HFF-Myc (cell line): ENCODE measurements around the gene KCNQ5.
A peak's percentile ranks its signal among the peaks of the same experiment; 100 is the strongest.

Source experiments
- DNase-seq: peaks from one replicate; pipeline ENCODE4 v3.0.0-alpha.2; 2011; ENCODE audit warnings: low read depth; ENCODE audit errors: extremely low read depth
- H3K4me3 ChIP-seq: replicated peaks from 2 replicates; pipeline ENCODE4 v1.5.1; 2011; ENCODE audit warnings: low read depth, mild to moderate bottlenecking, control low read depth, low read length
- TF ChIP-seq, protein P1 (sequence below): IDR thresholded peaks from 2 replicates; pipeline ENCODE4 v1.5.1; 2012; ENCODE audit warnings: mild to moderate bottlenecking, low read depth, low read length, control low read depth; ENCODE audit errors: missing control alignments

KCNQ5 gene

DNA sequence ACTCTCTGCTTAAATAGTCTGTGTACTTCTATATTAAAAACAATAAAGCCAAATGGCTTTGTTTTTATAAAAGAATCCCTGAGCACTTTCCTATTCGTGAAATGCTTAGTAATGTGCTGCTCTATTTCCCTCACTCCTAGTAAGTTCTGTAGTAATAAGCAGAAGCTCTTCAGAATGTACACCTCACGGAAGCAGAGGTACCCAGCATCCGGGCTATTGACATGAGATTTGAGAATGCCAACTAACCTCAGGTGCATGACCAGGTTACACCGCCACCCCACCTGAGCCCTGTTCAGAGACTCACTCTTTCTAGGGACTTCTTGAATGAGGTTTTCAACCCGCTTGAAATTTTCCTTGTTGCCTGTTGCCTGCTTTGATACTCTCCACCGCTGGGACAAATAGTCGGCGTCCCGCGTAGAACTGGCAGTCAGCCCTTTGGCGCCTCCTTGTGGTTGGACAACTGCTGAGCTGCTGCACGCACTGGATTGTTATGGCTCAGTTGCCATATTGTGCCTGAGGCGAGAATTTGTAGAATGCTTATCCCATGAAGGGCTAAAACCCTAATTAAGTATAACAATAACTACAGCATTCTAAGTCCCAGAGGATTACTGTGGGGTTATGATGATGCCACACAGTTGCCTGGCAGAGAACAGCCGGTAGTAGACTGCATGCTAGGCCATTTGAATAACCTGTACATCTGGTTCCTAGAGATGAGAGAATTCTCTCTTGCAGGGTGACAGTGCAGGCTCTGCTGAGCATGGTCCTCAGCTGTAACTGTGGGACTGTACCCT, 508.0 kb downstream of the KCNQ5 start:
- no peak overlapping the region for H3K4me3 ChIP-seq
- TF ChIP-seq, protein P1, sequence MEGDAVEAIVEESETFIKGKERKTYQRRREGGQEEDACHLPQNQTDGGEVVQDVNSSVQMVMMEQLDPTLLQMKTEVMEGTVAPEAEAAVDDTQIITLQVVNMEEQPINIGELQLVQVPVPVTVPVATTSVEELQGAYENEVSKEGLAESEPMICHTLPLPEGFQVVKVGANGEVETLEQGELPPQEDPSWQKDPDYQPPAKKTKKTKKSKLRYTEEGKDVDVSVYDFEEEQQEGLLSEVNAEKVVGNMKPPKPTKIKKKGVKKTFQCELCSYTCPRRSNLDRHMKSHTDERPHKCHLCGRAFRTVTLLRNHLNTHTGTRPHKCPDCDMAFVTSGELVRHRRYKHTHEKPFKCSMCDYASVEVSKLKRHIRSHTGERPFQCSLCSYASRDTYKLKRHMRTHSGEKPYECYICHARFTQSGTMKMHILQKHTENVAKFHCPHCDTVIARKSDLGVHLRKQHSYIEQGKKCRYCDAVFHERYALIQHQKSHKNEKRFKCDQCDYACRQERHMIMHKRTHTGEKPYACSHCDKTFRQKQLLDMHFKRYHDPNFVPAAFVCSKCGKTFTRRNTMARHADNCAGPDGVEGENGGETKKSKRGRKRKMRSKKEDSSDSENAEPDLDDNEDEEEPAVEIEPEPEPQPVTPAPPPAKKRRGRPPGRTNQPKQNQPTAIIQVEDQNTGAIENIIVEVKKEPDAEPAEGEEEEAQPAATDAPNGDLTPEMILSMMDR: peak; percentile 99
- peak; percentile 65 for DNase-seq

DNA sequence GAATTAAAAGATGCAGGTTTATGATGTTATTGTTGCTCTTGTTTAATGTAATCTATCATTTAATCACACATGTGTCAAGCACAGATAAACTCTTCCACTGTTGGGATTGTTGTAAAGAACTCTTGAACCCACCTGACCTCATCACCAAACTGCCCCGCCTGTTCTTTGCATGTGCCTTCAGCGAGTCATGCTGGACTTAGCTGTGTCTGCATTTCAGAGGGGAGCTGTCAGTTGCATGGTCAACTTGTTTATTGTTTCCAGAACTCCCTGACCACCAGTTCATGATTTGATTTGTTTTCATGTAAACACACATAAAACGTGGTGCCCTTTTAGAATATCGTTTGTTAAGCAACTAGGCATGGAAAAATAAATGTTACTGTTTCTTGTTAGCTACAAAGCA, 509.8 kb downstream of the KCNQ5 start:
- TF ChIP-seq, protein P1: no peak
- no peak for DNase-seq

DNA sequence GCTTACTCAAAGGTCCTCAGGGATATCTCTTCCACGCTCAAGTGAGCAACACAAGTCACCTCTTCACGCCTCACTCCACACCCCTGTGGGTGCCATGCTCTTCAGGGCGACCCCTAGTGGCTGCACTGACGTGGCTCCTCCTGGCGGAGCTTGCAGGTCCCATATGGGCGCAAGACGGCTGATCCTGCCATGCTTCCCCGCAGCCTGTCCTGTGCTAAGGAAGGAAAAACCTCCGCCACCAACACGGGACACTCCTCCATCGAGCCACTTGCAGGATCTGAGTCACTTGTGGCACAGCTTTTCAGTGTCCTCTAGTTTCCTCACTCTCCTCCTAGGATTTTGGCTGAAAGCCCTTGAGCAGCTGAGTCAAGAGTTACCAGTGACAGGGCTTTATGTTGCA, 512.7 kb downstream of the KCNQ5 start:
- TF ChIP-seq, protein P1: peak; percentile 28
- no peak overlapping the region for H3K4me3 ChIP-seq
- DNase-seq: no peak

More for the DNA sequence above, 509.8 kb downstream of the KCNQ5 start:
- H3K4me3 ChIP-seq: no peak overlapping the region

DNA sequence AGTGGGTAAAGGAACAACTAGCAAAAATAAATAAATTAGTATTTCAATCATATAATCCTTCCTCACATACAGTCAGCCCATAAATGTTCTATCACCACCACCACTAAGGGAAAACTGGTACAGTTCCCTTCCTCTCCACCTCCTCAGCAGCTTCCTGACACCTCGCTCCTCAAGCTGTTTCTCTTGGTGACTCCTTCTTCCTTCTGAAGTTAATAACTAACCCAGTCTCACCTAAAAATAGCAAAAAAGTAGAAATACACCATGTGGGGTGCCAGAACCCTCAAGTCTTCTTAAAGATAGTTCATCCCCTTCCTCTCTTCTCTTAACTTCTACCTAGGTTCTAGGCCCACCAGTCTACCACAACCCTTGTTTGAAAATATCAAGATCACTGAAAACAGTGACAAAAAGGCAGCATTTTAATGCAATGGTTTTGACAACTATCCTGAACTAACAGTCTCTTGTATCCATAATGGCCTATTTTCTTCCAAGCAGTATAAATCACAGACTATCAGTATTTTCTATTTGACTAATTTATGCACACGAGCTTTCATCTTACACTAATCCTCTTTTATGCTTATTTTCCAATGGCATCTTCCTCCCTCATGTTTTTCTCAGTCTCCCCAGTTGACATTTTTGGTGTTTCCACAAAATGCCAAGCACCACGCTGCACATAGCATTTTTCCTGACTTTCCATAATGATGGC, 518.0 kb downstream of the KCNQ5 start:
- H3K4me3 ChIP-seq: no peak overlapping the region
- TF ChIP-seq, protein P1: no peak
- DNase-seq: no peak

DNA sequence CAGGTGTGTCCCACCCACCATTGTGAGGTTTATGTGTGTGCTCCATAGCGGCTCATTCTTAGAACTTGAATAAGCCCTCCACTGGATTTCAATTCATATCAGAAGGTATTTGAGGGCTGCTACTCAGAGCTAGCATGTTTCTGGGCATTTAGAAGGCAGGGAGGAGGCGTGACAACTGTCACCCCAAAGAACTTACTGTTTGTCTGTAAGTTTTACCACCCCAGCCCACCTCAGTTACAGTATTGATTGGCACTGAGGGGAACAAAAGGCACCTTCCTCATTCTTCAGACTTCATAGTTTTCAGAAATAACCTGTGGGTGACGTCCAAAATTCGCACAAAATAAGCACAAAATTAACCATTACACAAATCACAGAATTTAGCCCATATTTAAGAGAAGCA, 521.7 kb downstream of the KCNQ5 start:
- no peak for DNase-seq
- TF ChIP-seq, protein P1: no peak

DNA sequence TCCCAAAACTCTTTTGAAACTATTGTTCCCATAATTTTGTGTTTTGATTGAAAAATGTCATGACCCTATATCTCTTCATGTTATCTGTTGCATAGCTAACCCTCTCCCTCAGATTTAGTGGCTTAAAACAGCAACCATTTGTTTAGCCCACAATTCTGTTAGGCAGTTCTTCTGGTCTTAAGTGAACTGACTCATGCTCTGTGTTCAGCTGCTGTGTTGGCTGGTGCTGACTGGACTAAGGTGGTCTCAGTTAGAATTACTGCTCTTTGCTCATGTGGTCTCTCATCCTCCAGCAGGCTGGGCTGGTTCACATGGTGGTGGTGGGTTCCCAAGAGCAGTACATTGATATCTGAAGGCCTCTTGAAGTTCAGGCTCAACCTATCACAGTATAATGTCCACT, 522.7 kb downstream of the KCNQ5 start:
- DNase-seq: no peak
- TF ChIP-seq, protein P1: no peak
- no peak overlapping the region for H3K4me3 ChIP-seq

More for the DNA sequence above, 521.7 kb downstream of the KCNQ5 start:
- H3K4me3 ChIP-seq: no peak overlapping the region
